Loucy (cell line): ENCODE data around the gene OR2L13.
"Not testable (repeated sequence)": the region's sequence is repeated elsewhere in the genome, so short reads cannot be mapped to it uniquely, and the experiment has no call there.

Source experiments
- EZH2phosphoT487 ChIP-seq: fragments of 200-600 bp; IDR thresholded peaks from 2 replicates; pipeline ENCODE4 v1.6.1; 2018; ENCODE audit warnings: antibody characterized with exemption, mild to moderate bottlenecking, moderate library complexity, borderline replicate concordance
- TF ChIP-seq, protein P1 (sequence below): fragments of 200-600 bp; sonication (generic); conservative IDR thresholded peaks from 2 replicates; pipeline ENCODE4 v1.5.1; 2014; ENCODE audit warnings: mild to moderate bottlenecking, antibody characterized with exemption, low read length

DNA sequence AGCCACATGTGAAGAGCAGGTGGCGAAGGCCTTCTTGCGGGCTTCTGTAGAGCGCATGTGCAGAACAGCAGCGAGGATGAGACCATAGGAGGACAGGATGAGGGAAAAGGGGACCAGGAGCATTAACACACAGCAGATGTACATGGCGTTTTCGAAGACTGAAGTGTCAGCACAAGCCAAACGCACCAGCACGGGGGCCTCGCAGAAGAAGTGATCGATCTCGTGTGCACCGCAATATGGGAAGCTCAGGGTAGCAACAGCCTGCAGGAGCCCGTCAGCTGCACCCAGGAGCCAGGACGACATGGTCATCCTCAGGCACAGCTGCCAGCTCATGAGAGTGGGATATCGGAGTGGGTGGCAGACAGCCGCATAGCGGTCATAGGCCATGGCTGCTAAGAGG, 11.1 kb upstream of the OR2L13 start:
- TF ChIP-seq, protein P1, sequence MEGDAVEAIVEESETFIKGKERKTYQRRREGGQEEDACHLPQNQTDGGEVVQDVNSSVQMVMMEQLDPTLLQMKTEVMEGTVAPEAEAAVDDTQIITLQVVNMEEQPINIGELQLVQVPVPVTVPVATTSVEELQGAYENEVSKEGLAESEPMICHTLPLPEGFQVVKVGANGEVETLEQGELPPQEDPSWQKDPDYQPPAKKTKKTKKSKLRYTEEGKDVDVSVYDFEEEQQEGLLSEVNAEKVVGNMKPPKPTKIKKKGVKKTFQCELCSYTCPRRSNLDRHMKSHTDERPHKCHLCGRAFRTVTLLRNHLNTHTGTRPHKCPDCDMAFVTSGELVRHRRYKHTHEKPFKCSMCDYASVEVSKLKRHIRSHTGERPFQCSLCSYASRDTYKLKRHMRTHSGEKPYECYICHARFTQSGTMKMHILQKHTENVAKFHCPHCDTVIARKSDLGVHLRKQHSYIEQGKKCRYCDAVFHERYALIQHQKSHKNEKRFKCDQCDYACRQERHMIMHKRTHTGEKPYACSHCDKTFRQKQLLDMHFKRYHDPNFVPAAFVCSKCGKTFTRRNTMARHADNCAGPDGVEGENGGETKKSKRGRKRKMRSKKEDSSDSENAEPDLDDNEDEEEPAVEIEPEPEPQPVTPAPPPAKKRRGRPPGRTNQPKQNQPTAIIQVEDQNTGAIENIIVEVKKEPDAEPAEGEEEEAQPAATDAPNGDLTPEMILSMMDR: not testable (repeated sequence)
- not testable (repeated sequence) for TF ChIP-seq EZH2phosphoT487
